HG03175 (cell line): ENCODE results near the gene IFIT1B.
"Not testable (repeated sequence)": the region's sequence is repeated elsewhere in the genome, so short reads cannot be mapped to it uniquely, and the experiment has no call there.

Experiments
- ATAC-seq: cut with Tn5 transposase; IDR thresholded peaks from one replicate; pipeline ENCODE4 v1.9.1; 2021; ENCODE audit warnings: mild to moderate bottlenecking, moderate library complexity; ENCODE audit not compliant: unreplicated experiment

The IFIT1B gene, protein sequence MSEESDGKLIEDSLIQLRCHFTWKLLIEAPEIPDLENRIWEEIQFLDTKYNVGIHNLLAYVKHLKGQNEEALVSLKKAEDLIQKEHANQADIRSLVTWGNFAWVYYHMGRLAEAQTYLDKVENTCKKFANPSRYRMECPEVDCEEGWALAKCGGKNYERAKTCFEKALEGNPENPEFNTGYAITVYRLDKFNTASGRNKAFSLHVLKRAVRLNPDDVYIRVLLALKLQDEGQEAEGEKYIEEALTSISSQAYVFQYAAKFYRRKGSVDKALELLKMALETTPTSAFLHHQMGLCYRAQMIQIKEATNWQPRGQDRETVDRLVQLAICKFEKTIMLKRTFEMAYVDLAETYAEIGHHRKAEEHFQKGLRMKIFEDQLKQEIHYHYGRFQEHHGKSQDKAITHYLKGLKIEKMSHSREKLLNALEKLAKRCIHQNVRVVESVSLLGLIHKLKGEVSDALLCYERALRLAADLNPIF

DNA sequence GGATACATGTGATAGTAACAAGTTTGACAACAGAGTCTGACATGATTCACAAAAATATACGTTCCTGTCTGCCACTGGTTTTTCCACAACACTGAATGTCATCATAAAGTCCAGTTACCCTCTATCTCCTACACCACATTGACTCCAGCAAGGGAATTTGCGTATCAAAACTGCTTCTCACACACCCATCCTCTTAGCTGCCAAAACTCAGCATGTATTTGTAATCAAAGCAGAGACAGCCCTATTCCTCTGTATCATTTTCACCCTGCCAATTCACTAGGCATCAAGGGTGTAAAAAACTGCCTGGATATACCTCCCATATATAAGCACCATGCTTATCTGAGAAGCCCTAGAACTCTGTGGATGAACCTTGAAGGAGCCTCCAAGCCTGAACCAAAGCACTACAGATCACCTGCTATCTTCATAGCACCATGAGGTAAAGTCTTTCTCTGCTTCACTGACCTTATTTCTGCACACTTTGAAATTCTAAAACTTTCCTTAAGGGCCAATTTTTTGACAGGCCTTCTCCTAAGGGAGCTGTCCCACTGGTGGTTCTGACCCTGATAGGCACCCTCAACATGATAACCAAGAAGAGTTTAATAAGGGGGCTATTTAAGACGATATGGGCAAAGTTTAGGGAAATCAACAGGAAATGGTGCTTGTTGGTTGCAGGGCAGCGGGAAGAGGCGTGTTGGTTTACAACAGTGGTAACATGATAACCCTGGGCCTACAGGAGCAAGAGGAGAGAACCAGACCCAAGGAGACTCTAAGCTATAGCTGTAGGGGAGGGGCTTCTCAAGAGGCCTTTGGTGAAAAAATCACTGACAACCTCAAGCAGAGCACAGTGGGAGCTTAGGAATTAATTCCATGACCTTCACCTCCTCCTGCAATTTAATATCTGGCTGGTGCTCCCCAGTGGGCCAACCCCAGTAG lies at the start of gene IFIT1B:
Gene IFIT1B, plus strand, starts transcription at position 352 of the 933 bp plus-strand sequence. Its CDS starts 80 bp downstream, at position 432.
- ATAC-seq: no peak

DNA sequence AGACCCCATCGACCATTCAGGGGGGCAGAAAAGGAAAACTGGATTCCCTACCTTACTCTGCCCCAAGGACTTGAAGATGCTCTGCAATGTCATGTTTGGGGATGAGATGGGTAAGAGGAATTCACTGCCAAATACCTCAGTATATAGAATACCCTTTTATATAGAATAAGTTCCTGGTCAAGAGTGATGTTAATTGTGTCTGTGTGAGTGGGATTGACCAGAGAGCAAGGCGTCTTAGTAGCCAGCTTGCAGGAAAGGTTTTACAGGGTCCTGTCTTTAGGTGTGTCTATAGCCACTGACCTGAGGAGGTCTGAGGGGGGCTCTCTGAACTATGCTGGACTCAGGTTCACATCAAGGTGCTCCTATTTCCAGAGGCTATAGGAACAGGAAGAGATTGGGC lies 48.7 kb upstream of the IFIT1B start:
- no peak for ATAC-seq

DNA sequence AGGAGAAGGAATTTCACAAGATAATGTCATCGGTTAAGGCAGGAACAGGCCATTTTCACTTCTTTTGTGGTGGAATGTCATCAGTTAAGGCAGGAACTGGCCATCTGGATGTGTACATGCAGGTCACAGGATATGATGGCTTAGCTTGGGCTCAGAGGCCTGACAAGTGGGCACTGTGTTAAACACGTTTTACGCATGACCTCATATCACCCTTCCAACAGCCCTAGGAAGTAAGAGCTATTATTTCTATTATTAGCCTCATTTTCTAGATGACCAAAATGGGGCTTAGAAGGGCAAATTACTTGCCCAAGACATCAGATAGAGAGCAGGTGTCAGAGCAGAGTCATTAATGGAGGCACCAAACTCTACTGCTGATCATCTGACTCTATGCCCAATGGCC lies 47.8 kb upstream of the IFIT1B start:
- not testable (repeated sequence) for ATAC-seq

DNA sequence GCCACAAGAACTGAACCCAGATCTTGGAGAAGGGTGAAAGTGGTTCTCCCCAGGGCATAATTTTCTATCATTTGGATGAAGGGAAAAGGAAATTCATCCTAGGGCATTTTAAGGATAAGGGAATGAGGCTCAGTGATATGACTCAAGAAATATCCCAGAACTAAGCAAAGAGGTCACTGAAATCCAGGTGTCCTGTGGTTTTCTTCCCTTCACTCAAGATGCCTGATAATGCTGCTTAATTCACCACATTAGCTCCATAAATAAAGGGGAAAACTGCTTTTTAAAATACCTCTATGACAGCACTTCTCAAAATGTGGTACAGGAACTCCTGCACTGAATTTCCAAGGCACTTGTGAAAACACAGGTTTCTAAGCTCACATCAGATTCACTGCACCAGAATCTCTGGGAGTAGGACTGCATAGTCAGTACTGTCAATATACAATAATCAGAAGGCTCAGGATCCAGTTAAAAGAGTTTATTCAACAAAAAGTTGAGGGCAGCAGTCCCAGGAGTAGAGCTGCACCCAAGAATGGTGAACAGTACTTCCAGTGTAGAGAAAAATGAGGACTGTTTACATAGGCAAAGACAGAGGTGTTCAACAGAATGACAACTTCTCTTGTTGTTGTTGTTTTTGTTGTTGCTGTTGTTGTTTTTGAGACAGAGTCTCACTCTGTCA lies 47.2 kb upstream of the IFIT1B start:
- no peak for ATAC-seq

DNA sequence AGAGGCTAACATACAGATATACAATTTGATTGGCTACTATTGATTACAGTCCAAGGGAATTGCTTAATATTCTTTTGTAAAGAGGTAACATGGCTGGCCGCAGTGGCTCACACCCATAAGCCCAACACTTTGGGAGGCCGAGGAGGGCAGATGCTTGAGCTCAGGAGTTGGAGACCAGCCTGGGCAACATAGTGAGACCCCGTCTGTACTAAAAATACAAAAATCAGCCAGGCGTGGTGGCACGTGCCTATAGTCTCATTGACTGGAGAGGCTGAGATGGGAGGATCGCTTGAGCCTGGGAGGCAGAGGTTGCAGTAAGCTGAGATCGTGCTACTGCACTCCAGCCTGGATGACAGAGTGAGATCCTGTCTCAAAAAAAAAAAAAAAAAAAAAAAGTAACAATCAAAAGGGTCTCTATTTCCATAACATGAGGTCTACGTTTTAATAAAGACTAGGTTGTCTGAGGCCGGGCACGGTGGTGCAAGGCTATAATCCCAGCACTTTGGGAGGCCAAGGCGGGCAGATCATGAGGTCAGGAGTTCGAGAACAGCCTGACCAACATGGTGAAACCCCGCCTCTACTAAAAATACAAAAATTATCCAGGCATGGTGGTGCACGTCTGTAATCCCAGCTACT lies 46.3 kb upstream of the IFIT1B start:
- not testable (repeated sequence) for ATAC-seq

DNA sequence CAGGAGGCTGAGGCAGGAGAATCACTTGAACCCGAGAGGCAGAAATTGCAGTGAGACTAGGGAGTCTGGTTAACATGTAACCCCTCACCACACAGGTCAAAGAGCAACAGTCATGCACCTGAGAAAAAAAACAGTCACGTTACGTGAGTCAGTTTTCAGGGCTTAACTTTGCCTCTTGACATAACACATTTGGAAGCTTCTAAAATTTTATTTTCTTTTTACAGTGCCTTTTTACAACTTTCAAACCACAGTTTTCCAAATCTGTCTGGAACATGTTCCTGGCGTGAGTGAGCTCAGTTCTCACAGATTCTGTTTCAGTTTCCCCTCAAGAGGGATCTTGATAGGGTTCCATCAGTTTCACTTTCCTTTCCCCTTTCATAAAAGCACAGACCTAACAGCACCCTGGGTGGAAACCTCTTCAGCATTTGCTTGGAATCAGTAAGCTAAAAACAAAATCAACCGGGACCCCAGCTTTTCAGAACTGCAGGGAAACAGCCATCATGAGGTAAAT lies 45.7 kb upstream of the IFIT1B start:
- ATAC-seq: peak; percentile 47

DNA sequence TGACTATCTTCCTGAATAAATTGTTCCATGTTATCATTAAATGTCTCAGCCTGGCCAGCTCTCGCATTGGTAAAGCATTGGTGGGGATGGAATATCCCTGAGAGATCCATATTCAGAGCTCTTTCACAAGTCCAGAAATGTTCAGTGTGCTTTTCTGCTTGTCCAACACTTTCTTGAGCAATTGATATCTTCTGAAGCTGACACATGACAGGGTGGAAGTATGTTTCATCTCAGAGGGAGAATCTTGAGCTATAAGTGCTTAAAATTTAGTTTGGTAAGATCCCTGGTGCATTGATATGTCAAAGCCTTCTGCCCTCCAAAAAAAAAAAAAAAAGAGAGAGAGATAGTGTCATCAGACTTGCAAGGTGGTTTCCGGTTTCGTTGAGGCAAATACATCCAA lies 42.6 kb upstream of the IFIT1B start:
- ATAC-seq: no peak

DNA sequence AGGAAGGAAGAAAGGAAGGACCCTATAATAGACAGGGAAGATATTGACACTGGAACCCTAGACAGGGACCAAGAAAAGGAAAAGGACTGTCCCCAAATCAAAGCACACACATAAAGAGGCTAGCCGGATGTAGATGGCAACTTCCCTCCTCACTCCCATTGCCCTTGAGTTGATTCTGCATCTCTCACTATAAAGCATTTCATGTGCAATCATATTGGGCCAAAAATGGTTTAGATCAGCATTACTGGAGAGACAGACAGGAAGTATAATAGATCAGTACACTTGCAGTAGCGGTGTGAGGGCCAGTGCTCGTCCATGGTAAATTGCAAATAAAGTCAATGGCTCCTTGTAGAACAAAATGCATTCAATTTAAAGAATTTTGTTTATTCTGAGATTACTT lies 41.6 kb upstream of the IFIT1B start:
- no peak for ATAC-seq

DNA sequence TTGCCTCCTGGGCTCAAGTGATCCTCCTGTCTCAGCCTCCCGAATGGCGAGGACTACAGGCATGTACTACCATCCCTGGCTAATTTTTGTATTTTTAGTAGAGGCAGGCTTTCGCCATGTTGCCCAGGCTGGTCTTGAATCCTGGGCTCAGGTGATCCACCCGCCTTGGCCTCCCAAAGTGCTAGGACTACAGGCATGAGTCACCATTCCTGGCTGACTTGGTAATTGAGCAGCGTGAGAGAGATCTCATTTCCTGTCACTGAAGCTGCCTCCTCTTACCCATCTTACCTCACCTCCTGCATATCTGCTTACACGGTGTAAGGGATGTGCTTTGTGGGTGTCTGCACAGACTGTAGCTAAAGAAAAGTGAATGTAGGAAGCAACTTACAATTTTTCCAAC lies 40.4 kb upstream of the IFIT1B start:
- ATAC-seq: no peak

DNA sequence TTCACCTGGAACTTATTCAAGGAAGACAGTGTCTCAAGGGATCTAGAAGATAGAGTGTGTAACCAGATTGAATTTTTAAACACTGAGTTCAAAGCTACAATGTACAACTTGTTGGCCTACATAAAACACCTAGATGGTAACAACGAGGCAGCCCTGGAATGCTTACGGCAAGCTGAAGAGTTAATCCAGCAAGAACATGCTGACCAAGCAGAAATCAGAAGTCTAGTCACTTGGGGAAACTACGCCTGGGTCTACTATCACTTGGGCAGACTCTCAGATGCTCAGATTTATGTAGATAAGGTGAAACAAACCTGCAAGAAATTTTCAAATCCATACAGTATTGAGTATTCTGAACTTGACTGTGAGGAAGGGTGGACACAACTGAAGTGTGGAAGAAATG lies 39.1 kb upstream of the IFIT1B start:
- ATAC-seq: no peak

DNA sequence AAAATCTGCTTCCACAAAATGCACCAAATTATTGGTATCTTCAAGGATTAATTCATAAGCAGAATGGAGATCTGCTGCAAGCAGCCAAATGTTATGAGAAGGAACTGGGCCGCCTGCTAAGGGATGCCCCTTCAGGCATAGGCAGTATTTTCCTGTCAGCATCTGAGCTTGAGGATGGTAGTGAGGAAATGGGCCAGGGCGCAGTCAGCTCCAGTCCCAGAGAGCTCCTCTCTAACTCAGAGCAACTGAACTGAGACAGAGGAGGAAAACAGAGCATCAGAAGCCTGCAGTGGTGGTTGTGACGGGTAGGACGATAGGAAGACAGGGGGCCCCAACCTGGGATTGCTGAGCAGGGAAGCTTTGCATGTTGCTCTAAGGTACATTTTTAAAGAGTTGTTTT lies 38.0 kb upstream of the IFIT1B start:
- no peak for ATAC-seq

DNA sequence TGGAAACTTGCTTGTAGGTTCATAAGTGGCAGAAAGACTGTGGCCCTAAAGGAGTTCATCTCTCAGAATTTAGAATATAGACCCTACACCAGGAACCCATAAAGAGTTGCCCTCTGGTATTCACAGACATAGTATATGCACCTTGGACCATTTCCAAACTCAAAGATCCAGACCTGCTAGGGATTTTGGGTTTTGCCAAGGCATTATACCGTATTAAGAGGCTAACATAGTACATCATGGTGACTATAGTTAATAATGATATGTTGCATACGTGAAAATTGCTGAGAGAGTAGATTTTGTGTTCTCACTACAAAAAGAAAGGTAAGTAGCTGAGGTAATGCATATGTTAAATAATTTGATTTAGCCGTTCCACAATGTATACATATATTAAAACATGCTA lies 36.2 kb upstream of the IFIT1B start:
- no peak for ATAC-seq

DNA sequence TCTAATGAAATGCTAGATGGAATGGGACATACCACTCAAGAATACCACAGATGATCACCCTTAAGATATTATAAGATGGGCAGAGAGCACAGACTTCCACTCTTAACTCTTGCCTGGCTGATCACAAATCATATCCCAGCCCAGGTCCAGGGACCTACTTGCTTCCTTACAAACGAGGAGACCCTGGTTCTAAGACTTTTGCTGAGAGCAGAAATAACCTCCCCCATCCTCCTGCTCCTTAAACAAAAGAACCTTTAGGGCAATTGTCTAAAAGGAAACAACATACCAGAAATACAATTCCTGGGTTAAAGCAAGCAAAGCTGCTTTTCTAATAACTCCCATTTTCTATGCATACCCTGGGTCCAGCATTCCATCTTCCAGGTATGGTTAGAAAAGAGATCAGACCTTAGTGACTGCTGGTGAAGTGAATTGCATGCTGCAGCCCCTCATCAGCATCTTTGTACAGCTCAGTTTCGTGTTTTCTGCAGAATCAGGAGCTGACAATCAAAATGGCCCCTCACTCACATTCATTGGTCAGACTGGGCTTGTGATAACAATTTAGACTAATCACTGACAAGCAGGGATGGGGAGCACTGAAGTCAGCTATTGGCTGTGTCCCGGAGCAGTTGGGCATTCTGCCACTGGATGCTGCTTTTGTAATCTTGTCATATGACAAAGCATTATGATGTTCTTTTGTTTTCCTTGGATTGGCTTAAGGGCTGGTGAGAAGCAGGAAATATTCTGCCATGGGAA lies 35.5 kb upstream of the IFIT1B start:
- no peak for ATAC-seq

DNA sequence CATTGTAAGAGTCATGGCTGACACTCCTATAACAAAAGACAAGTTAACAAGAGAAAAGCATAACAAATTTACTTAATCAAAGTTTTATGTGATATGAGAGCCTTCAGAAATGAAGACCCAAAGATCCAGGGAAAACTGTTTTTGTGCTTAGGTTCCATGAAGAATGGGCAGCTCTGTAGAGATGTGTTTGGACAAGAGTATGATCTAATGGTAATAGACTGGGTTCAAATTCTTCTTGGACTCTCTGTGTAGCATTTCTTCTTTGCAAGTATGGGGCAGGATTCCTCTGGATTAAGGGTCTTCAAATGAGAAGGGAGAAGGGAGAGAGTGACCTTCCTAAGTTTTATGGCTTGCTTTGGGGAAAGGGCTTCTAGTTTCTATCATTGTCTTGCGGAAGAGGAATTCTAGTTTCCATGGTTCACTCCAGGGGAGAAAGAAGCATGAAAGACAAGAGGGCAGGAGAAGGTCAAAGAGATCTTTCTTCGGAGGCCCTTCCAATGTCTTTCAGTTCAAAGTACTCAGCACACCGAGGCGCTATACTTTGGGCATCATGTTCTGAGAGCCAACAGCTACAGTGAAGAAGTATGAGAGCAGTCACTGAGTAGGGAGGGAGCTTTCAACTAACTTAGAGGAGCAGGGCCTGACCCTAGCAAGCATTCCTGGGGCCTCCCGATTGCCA lies 34.6 kb upstream of the IFIT1B start:
- no peak for ATAC-seq

DNA sequence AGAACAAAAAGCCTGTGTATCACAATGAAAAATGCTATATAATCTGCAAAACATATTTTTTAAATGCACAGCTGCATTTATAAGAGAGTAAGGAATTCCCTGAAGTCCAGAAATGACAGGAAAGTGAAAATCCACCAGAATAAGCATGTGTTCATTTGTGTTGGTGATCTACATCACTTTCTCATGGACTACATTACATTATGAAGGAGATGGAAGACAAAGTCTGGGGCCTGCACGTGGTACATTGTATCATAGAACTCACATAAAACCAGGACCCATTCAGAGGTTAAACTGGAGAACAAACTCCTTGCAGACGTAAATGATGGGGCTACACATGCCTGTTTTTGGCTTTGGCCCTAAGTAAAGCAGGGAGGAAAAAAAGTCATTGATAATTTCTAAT lies 33.7 kb upstream of the IFIT1B start:
- no peak for ATAC-seq

DNA sequence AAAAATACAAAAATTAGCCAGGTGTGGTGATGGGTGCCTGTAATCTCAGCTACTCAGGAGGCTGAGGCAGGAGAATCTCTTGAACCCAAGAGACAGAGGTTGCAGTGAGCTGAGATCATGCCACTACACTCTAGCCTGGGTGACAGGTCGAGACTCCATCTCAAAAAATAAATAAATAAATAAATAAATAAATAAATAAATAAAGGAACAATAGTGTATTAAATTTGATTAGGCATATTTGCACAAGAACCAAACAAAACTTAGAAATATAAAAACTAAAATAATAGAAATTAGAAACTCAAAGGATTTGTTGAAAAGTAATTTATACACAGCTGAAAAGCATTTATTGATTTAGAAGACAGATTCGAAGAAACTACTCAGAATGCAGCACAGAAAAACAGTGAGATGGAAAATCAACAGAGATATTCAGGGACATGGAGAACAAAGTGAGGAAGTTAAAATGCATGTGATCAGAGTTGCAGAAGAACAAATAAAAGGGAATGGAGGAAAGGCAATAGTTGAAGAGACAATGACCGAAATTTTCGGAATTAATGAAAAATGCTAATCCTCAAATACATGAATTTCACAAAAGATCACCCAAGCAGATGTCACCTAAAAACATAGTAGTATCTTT lies 32.4 kb upstream of the IFIT1B start:
- no peak for ATAC-seq

DNA sequence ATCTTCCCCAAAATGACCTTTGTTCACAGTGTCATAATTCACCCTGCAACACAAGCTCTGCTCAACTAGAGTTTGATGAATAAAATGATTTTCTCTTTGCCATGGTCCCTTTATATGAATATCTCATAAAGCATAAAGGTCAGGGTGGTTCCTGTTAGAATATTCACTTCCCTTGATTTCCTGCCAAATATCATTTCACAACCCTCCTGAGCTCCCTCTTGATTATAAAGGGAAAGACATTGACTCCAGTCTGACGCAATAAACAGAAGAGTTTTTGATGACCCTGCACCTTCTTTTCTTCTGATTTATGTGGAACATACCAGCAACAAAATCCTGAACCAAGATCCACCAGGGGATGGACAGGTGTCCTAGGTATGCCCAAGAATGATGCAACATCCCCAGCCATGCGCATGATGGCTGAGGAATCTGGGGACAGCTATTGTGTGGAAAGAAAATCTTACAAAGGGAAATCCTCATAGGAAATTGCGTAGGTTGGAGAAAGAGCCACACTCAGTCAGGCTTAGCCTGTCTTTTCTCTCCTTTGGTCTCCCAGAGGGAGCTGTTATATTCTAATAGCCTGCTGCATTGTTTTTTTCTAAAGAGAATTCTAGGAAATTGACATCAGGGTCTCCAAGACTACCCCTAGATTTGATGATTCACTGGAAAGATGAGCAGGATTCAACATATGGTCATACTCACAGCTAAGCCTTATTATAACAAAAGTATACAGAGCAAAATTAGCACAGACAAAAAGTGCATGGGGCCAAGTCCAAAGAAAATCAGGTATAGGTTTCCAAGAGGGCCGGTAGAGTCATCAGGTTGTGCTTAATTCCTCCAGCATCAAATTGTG lies 31.2 kb upstream of the IFIT1B start:
- ATAC-seq: no peak
